Suprapubic skin (tissue), 3 donors: ENCODE results near the gene PKMYT1.

ENCODE experiments used
- CTCF ChIP-seq, 2 donors: fragments of 200-600 bp in 1 of 2; fragments of 450-650 bp in 1 of 2; sonication (generic) in 1 of 2; IDR thresholded peaks; one replicate each; pipeline ENCODE4 v1.5.1; 2016 to 2019; ENCODE audit warnings: antibody characterized with exemption in 2 of 2, mild to moderate bottlenecking in 1 of 2, moderate library complexity in 1 of 2
- EP300 ChIP-seq: sonication (generic); formaldehyde crosslinking; IDR thresholded peaks from one replicate; pipeline ENCODE4 v1.6.1; 2017; ENCODE audit warnings: antibody characterized with exemption
- POLR2A ChIP-seq, 2 donors: fragments of 450-650 bp; IDR thresholded peaks; one replicate each; pipeline ENCODE4 v1.6.1; 2017; ENCODE audit warnings: antibody characterized with exemption in 2 of 2, mild to moderate bottlenecking in 2 of 2, moderate library complexity in 2 of 2

GRCh38 chr16:2967721-2968161 is 12.5 kb downstream of the PKMYT1 start:
- TF ChIP-seq CTCF (IDR thresholded peaks at IDR 0.05) (no peak), POLR2A (IDR thresholded peaks at IDR 0.05) (no peak), EP300 (no peak)
